H1 (cell line): ENCODE results near the gene TMEM200B. TPM values are rescaled to one million over a fixed set of nuclear protein-coding genes. Genes with fewer than 3 reads are reported as not detected.

Experiments
- CTCF ChIA-PET: fragments of 300-600 bp; sonication (Branson Sonifier 250); formaldehyde crosslinking; loops from one replicate; lab custom pipeline; 2021; ENCODE audit not compliant: partially characterized antibody; lab: Charles Lee
- POLR2A ChIA-PET: fragments of 300-600 bp; sonication (Branson Sonifier 250); formaldehyde crosslinking; loops from one replicate; lab custom pipeline; 2021; ENCODE audit warnings: inconsistent platforms; ENCODE audit not compliant: partially characterized antibody; lab: Charles Lee
- DNase-seq, 2 experiments: peaks; one replicate each; pipeline versions ENCODE4 v3.0.0 to v3.0.0-alpha.2; 2010 to 2022; ENCODE audit warnings: low spot score in 2 of 2, low read depth in 1 of 2, mixed read lengths in 1 of 2
- FAIRE-seq: peaks from 2 replicates; lab custom pipeline; 2011; peaks lifted over from hg19 to GRCh38; lab: Jason Lieb, UNC
- H2AFZ ChIP-seq: 2 replicates; pipeline ENCODE4 v1.8.1; 2012; ENCODE audit warnings: low read length, inconsistent platforms
- H2AK5ac ChIP-seq: 2 replicates; pipeline ENCODE4 v1.6.1; 2013; ENCODE audit warnings: low read depth, low read length
- H2BK120ac ChIP-seq: replicated peaks from 2 replicates; pipeline ENCODE3; 2013; ENCODE audit warnings: low read depth, low read length, inconsistent platforms
- H2BK12ac ChIP-seq: 2 replicates; pipeline ENCODE4 v1.6.1; 2013; ENCODE audit warnings: low read depth, low read length
- H2BK15ac ChIP-seq: 2 replicates; pipeline ENCODE4 v1.6.1; 2013; ENCODE audit warnings: low read length
- H2BK20ac ChIP-seq: 2 replicates; pipeline ENCODE4 v1.6.1; 2013; ENCODE audit warnings: low read length
- H2BK5ac ChIP-seq: 2 replicates; pipeline ENCODE4 v1.6.1; 2013; ENCODE audit warnings: low read depth, low read length
- H3K14ac ChIP-seq: 2 replicates; pipeline ENCODE4 v1.6.1; 2013; ENCODE audit warnings: inconsistent platforms; ENCODE audit not compliant: insufficient read length
- H3K18ac ChIP-seq: 2 replicates; pipeline ENCODE4 v1.6.1; 2013; ENCODE audit warnings: low read length; ENCODE audit errors: extremely low read depth
- H3K23ac ChIP-seq: 2 replicates; pipeline ENCODE4 v1.6.1; 2013; ENCODE audit warnings: inconsistent platforms; ENCODE audit not compliant: insufficient read length
- H3K23me2 ChIP-seq: 2 replicates; pipeline ENCODE4 v1.6.1; 2013; ENCODE audit warnings: low read depth, low read length
- H3K27ac ChIP-seq: 2 replicates; pipeline ENCODE4 v1.6.1; 2011; ENCODE audit warnings: low read depth, low read length, inconsistent platforms
- H3K27me3 ChIP-seq, 4 experiments: replicated peaks in 1 of 4; 1 replicate in 1 of 4; 2 replicates in 3 of 4; pipeline versions ENCODE4 v1.6.1 to v1.8.1; 2011 to 2013; ENCODE audit warnings: low read length in 3 of 4, mild to moderate bottlenecking in 3 of 4, inconsistent platforms in 2 of 4, mixed read lengths in 2 of 4, moderate library complexity in 1 of 4; ENCODE audit not compliant: control insufficient read depth in 3 of 4, insufficient read depth in 3 of 4; ENCODE audit errors: extremely low read depth in 1 of 4
- H3K36me3 ChIP-seq, 4 experiments: 2 replicates each; pipeline versions ENCODE4 v1.6.1 to v1.8.1; 2011 to 2013; ENCODE audit warnings: mild to moderate bottlenecking in 4 of 4, low read length in 3 of 4, moderate library complexity in 2 of 4, control low read depth in 1 of 4, inconsistent platforms in 1 of 4; ENCODE audit not compliant: insufficient read depth in 4 of 4, control insufficient read depth in 2 of 4
- H3K4ac ChIP-seq: replicated peaks from 2 replicates; pipeline ENCODE3; 2013; ENCODE audit warnings: low read length, low read depth, mixed read lengths, inconsistent platforms; ENCODE audit not compliant: insufficient read length
- H3K4me1 ChIP-seq, 4 experiments: replicated peaks in 1 of 4; 1 replicate in 1 of 4; 2 replicates in 3 of 4; pipeline versions ENCODE4 v1.6.1 to v1.8.1; 2011 to 2013; ENCODE audit warnings: low read length in 3 of 4, inconsistent platforms in 2 of 4, mixed read lengths in 1 of 4; ENCODE audit not compliant: insufficient read depth in 4 of 4, control insufficient read depth in 3 of 4
- H3K4me2 ChIP-seq, 2 experiments: 2 replicates each; pipeline versions ENCODE4 v1.6.1 to v1.8.1; 2011 to 2013; ENCODE audit warnings: low read depth in 2 of 2, low read length in 2 of 2, control low read depth in 1 of 2, inconsistent platforms in 1 of 2, mild to moderate bottlenecking in 1 of 2; ENCODE audit not compliant: insufficient read depth in 1 of 2
- H3K4me3 ChIP-seq, 4 experiments: fragments of 200-600, 300-600 bp in 1 of 4; sonication (generic), shearing (Covaris generic), sonication (Bioruptor Twin) in 1 of 4; 2 replicates each; pipeline versions ENCODE4 v1.5.1 to v1.8.1; 2011 to 2016; ENCODE audit warnings: low read length in 4 of 4, low read depth in 3 of 4, control low read depth in 2 of 4, inconsistent platforms in 2 of 4, mild to moderate bottlenecking in 2 of 4, mixed read lengths in 1 of 4, moderate library complexity in 1 of 4; ENCODE audit not compliant: insufficient read depth in 2 of 4; ENCODE audit errors: extremely low read depth in 1 of 4
- H3K56ac ChIP-seq: replicated peaks from 2 replicates; pipeline ENCODE3; 2013; ENCODE audit warnings: low read depth, mild to moderate bottlenecking, mixed read lengths, low read length, inconsistent platforms; ENCODE audit not compliant: insufficient read length
- H3K79me1 ChIP-seq: 2 replicates; pipeline ENCODE4 v1.6.1; 2013; ENCODE audit warnings: low read depth, low read length, control low read depth
- H3K79me2 ChIP-seq, 2 experiments: 2 replicates each; pipeline versions ENCODE4 v1.6.1 to v1.8.1; 2012 to 2013; ENCODE audit warnings: low read length in 2 of 2, mild to moderate bottlenecking in 2 of 2, inconsistent platforms in 1 of 2; ENCODE audit not compliant: insufficient read depth in 2 of 2, control insufficient read depth in 1 of 2
- H3K9ac ChIP-seq, 4 experiments: replicated peaks in 1 of 4; 1 replicate in 1 of 4; 2 replicates in 3 of 4; pipeline versions ENCODE4 v1.6.1 to v1.8.1; 2011 to 2013; ENCODE audit warnings: low read depth in 3 of 4, low read length in 3 of 4, control low read depth in 2 of 4, mild to moderate bottlenecking in 2 of 4, moderate library complexity in 2 of 4, inconsistent platforms in 1 of 4; ENCODE audit errors: extremely low read depth in 1 of 4
- H3K9me3 ChIP-seq, 2 experiments: 2 replicates each; pipeline versions ENCODE4 v1.6.1 to v1.8.1; 2012 to 2013; ENCODE audit warnings: mild to moderate bottlenecking in 2 of 2, moderate library complexity in 2 of 2, control low read depth in 1 of 2, inconsistent platforms in 1 of 2, low read depth in 1 of 2, low read length in 1 of 2, mixed read lengths in 1 of 2; ENCODE audit not compliant: insufficient read depth in 2 of 2
- H4K20me1 ChIP-seq, 2 experiments: replicated peaks in 1 of 2; 2 replicates each; pipeline versions ENCODE3 to v1.8.1; 2011 to 2013; ENCODE audit warnings: inconsistent platforms in 2 of 2, low read length in 2 of 2, mild to moderate bottlenecking in 1 of 2; ENCODE audit not compliant: insufficient read depth in 2 of 2, control insufficient read depth in 1 of 2
- H4K5ac ChIP-seq: 2 replicates; pipeline ENCODE4 v1.6.1; 2013; ENCODE audit warnings: low read length, low read depth, mixed read lengths, inconsistent platforms; ENCODE audit not compliant: insufficient read length
- H4K8ac ChIP-seq: 2 replicates; pipeline ENCODE4 v1.8.0; 2013; ENCODE audit warnings: mild to moderate bottlenecking, moderate library complexity, low read length, inconsistent platforms; ENCODE audit not compliant: insufficient read depth; ENCODE audit errors: extremely low read depth
- H4K91ac ChIP-seq: replicated peaks from 2 replicates; pipeline ENCODE3; 2013; ENCODE audit warnings: low read length, mixed read lengths, inconsistent platforms; ENCODE audit not compliant: insufficient read length
- CBX8 ChIP-seq: fragments of 300-800, 300-1000 bp; sonication (generic); IDR thresholded peaks from 2 replicates; pipeline ENCODE4 v1.7.1; 2016; ENCODE audit warnings: low read depth, low read length, borderline replicate concordance
- CREB1 ChIP-seq: IDR thresholded peaks from 2 replicates; pipeline ENCODE4 v1.6.1; 2012; ENCODE audit warnings: inconsistent platforms
- CTBP2 ChIP-seq: IDR thresholded peaks from 2 replicates; pipeline ENCODE4 v1.7.0; 2011; ENCODE audit warnings: borderline replicate concordance, mild to moderate bottlenecking, moderate library complexity, mixed read lengths, low read length; ENCODE audit not compliant: insufficient read depth, insufficient read length
- HDAC6 ChIP-seq: IDR thresholded peaks from one replicate; pipeline ENCODE4 v1.7.1; 2012; ENCODE audit warnings: low read depth, mild to moderate bottlenecking, inconsistent platforms, low read length, moderate library complexity
- WGBS, 2 experiments: shearing (Covaris generic) in 1 of 2; methylation state at CpG; one replicate each; pipeline versions ENCODE4 v1.1.6 to v1.1.7; 2013 to 2015; ENCODE audit warnings: low lambda C conversion rate in 2 of 2, mixed read lengths in 2 of 2, inconsistent platforms in 1 of 2, low coverage in 1 of 2, missing lambda C conversion rate in 1 of 2; ENCODE audit not compliant: insufficient replicate concordance in 2 of 2, insufficient coverage in 1 of 2, insufficient read length in 1 of 2; ENCODE audit errors: extremely low coverage in 1 of 2, missing lambda C conversion rate in 1 of 2; 5-methylcytosine and 5-hydroxymethylcytosine counted together
- polyA plus RNA-seq, 7 experiments: library from polyadenylated mRNA; depleted of rRNA in 3 of 7; stranded (reverse) in 5 of 7; unstranded in 2 of 7; fragments of >200 nt in 5 of 7; fragments of 200-250 nt in 2 of 7; gene quantifications; 1 replicate in 5 of 7; 2 replicates in 1 of 7; 4 replicates in 1 of 7; pipeline versions ENCODE4 v1.2.1 to v1.2.3, GENCODE V29; 2011 to 2013; ENCODE audit warnings: missing spikeins in 2 of 7, mixed read lengths in 2 of 7
- total RNA-seq: library from RNA; stranded (reverse); fragmentation: NEBNext Ultra II Directional; extraction: Animal tissue kit (Norgen Biotek cat#: 25700); gene quantifications from 2 replicates; pipeline ENCODE4 v1.2.1, GENCODE V29; 2021
- TF ChIP-seq, protein P1 (sequence below): IDR thresholded peaks from 2 replicates; pipeline ENCODE4 v1.6.1; 2011; ENCODE audit warnings: low read length, improper control_type of control experiment

Gene TMEM200B
- total and polyA plus RNA-seq, 2 of the 8 experiments (the other 6 are each of a cell fraction or from before 2014, with no cell fraction given) = 4.9 to 11.0 TPM

DNA sequence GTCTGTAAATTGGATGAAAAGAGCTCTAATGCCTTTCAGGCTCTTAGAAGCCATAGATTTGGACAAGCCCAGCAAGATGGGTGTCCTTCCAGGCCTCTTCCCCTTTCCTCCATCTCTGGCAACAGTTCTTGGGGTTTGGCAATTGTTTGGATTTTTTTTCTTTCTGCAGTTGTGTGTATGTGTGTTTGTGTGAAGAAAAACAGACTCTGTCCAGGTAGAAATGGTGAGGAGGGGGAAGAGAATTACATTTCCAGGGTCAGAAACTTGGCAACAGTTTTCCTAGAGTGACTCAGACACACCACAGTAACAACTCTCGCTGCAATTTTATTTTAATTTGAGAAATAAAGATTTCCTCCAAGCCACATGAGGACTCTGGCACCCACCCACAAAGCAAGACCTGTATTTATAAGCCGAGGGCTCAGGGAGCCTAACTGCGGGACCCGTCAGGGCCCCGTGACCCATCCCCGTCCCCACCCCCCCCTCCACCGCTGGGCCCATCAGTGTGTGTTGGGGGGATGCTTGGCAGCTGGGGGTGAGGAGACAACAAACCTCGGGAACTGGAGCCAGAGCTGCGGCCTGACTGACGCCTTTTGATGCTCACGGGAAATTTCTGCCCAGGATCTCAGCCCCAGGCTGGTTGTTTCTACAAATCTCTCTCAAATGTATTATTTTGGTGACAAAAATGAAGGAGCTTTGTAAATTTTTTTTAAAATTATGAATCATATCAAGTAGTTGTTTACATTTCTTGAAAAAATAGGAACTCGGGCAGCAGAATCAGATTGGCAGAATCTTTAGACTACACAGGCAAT lies 4.4 kb downstream of the TMEM200B start:
- TF ChIP-seq, protein P1, sequence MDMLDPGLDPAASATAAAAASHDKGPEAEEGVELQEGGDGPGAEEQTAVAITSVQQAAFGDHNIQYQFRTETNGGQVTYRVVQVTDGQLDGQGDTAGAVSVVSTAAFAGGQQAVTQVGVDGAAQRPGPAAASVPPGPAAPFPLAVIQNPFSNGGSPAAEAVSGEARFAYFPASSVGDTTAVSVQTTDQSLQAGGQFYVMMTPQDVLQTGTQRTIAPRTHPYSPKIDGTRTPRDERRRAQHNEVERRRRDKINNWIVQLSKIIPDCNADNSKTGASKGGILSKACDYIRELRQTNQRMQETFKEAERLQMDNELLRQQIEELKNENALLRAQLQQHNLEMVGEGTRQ = no peak
- TF ChIP-seq CBX8 = no peak
- no peak for TF ChIP-seq CTBP2
- TF ChIP-seq HDAC6 = no peak
- no peak for TF ChIP-seq CREB1
- TF ChIP-seq, all 59 proteins: peak for 0
- no peak overlapping the region for H3K56ac ChIP-seq
- H2AK5ac ChIP-seq = 0 out of 2 replicates have a peak overlapping the region, but pooled peaks have one; percentile 5
- ChIA-PET POLR2A (interaction anchor here (0.7 to 6.9 kb wide), 7 partner anchors 38 to 232 kb away, joined by 3 to 77 read pairs (median 3); partner anchors contain the start of genes EPB41 and SRSF4), CTCF (interaction anchor here (1.0 to 5.1 kb wide), 11 partner anchors 13 to 238 kb away, joined by 3 to 20 read pairs (median 5); no protein-coding TSS in a partner anchor)
- H2BK12ac ChIP-seq = no peak overlapping the region
- no peak for DNase-seq
- peaks cover 0 to 4% of the 10 kb centered on the region in 2 experiments for H4K20me1 ChIP-seq
- H3K27ac ChIP-seq = no peak overlapping the region
- no peak overlapping the region for H4K8ac ChIP-seq
- no peak for FAIRE-seq
- H2BK120ac ChIP-seq = no peak overlapping the region
- H3K79me2 ChIP-seq = no peaks in the 10 kb centered on the region; a peak in 1 of 4 replicates
- peaks cover 24% of the 10 kb centered on the region; the same call in 1 of the 2 replicates for H3K23me2 ChIP-seq
- H3K14ac ChIP-seq = no peak overlapping the region
- H3K27me3 ChIP-seq = peaks cover 0 to 34% (median 25%) of the 10 kb centered on the region in 4 experiments; a peak in 6 of 7 replicates
- H3K79me1 ChIP-seq = no peaks in the 10 kb centered on the region
- H4K5ac ChIP-seq = no peak overlapping the region
- H3K9ac ChIP-seq = no peak overlapping the region
- WGBS, 2 experiments = 91% methylated on average over 10 of the region's 12 CpGs; no CpG with 5 or more reads in 1 of the 2 experiments
- no peak overlapping the region for H4K91ac ChIP-seq
- no peak overlapping the region for H3K18ac ChIP-seq
- no peak overlapping the region for H2BK15ac ChIP-seq
- H3K23ac ChIP-seq = no peak overlapping the region
- H3K4ac ChIP-seq = no peak overlapping the region
- H2BK5ac ChIP-seq = no peak overlapping the region
- H3K4me2 ChIP-seq = no peak overlapping the region
- peaks cover 0 to 8% (median 1%) of the 10 kb centered on the region in 4 experiments; a peak in 4 of 7 replicates for H3K4me1 ChIP-seq
- no peaks in the 10 kb centered on the region for H3K9me3 ChIP-seq
- no peak overlapping the region for H2BK20ac ChIP-seq
- no peak overlapping the region for H2AFZ ChIP-seq
- peaks cover 2 to 6% (median 4%) of the 10 kb centered on the region in 4 experiments; a peak in 6 of 8 replicates for H3K36me3 ChIP-seq
- no peak overlapping the region for H3K4me3 ChIP-seq
